H9 (cell line): Measurements from ENCODE around the gene ARMC10. TPM values are rescaled to one million over a fixed set of nuclear protein-coding genes. Genes with fewer than 3 reads are reported as not detected.

ENCODE experiments used
- DNase-seq: peaks from one replicate; pipeline ENCODE4 v3.0.0-alpha.2; 2017
- H2AFZ ChIP-seq: one replicate; pipeline ENCODE4 v1.6.1; 2013; ENCODE audit warnings: mild to moderate bottlenecking, low read length, control low read depth, moderate library complexity
- H2AK5ac ChIP-seq: 2 replicates; pipeline ENCODE4 v1.6.1; 2013; ENCODE audit warnings: low read length, control low read depth, mixed read lengths; ENCODE audit not compliant: insufficient read length
- H2BK120ac ChIP-seq: one replicate; pipeline ENCODE4 v1.6.1; 2013; ENCODE audit warnings: low read depth, mild to moderate bottlenecking, low read length, control low read depth, inconsistent platforms; ENCODE audit not compliant: poor library complexity, severe bottlenecking
- H2BK12ac ChIP-seq: 2 replicates; pipeline ENCODE4 v1.6.1; 2013; ENCODE audit warnings: low read length, control low read depth, mixed read lengths, low read depth; ENCODE audit not compliant: insufficient read length
- H2BK15ac ChIP-seq: 2 replicates; pipeline ENCODE4 v1.6.1; 2013; ENCODE audit warnings: low read depth, low read length, control low read depth
- H2BK20ac ChIP-seq: one replicate; pipeline ENCODE4 v1.6.1; 2013; ENCODE audit warnings: low read depth, mild to moderate bottlenecking, low read length, control low read depth, inconsistent platforms; ENCODE audit not compliant: poor library complexity, severe bottlenecking
- H2BK5ac ChIP-seq: 2 replicates; pipeline ENCODE4 v1.6.1; 2013; ENCODE audit warnings: low read length, control low read depth, mixed read lengths; ENCODE audit not compliant: insufficient read length
- H3K14ac ChIP-seq: 2 replicates; pipeline ENCODE4 v1.6.1; 2013; ENCODE audit warnings: low read length, control low read depth; ENCODE audit not compliant: insufficient read depth
- H3K18ac ChIP-seq: 2 replicates; pipeline ENCODE4 v1.6.1; 2013; ENCODE audit warnings: low read depth, mild to moderate bottlenecking, mixed read lengths, low read length, control low read depth; ENCODE audit not compliant: insufficient read length
- H3K23ac ChIP-seq: 2 replicates; pipeline ENCODE4 v1.6.1; 2013; ENCODE audit warnings: low read length, control low read depth, mixed read lengths, low read depth; ENCODE audit not compliant: insufficient read length
- H3K23me2 ChIP-seq: 2 replicates; pipeline ENCODE4 v1.6.1; 2013; ENCODE audit warnings: low read depth, mild to moderate bottlenecking, mixed read lengths, low read length, control low read depth; ENCODE audit not compliant: insufficient read length, poor library complexity, severe bottlenecking
- H3K27ac ChIP-seq: 2 replicates; pipeline ENCODE4 v1.5.1; 2013; ENCODE audit warnings: low read length, control low read depth, mixed read lengths, low read depth; ENCODE audit not compliant: insufficient read length
- H3K27me3 ChIP-seq: 2 replicates; pipeline ENCODE4 v1.6.1; 2013; ENCODE audit warnings: low read length, control low read depth, inconsistent platforms; ENCODE audit not compliant: insufficient read depth
- H3K4ac ChIP-seq: 2 replicates; pipeline ENCODE4 v1.6.1; 2013; ENCODE audit warnings: low read depth, mild to moderate bottlenecking, control low read depth, inconsistent platforms, low read length, moderate library complexity
- H3K4me1 ChIP-seq: 2 replicates; pipeline ENCODE4 v1.6.1; 2013; ENCODE audit warnings: low read length, control low read depth, inconsistent platforms; ENCODE audit not compliant: insufficient read depth
- H3K4me2 ChIP-seq: 2 replicates; pipeline ENCODE4 v1.6.1; 2013; ENCODE audit warnings: low read length, control low read depth, mixed read lengths; ENCODE audit not compliant: insufficient read length, insufficient read depth
- H3K56ac ChIP-seq: 2 replicates; pipeline ENCODE4 v1.6.1; 2013; ENCODE audit warnings: low read depth, mild to moderate bottlenecking, mixed read lengths, low read length, control low read depth; ENCODE audit not compliant: insufficient read length
- H3K79me1 ChIP-seq: 2 replicates; pipeline ENCODE4 v1.6.1; 2013; ENCODE audit warnings: low read depth, mild to moderate bottlenecking, moderate library complexity, low read length, control low read depth, inconsistent platforms; ENCODE audit not compliant: insufficient read depth, poor library complexity, severe bottlenecking
- H3K79me2 ChIP-seq: 2 replicates; pipeline ENCODE4 v1.6.1; 2013; ENCODE audit warnings: low read length, control low read depth, inconsistent platforms; ENCODE audit not compliant: insufficient read depth
- H3K9ac ChIP-seq: 2 replicates; pipeline ENCODE4 v1.6.1; 2013; ENCODE audit warnings: low read length, control low read depth, mixed read lengths; ENCODE audit not compliant: insufficient read length; ENCODE audit errors: extremely low read depth
- H3K9me3 ChIP-seq: one replicate; pipeline ENCODE4 v1.6.1; 2013; ENCODE audit warnings: low read depth, low read length, inconsistent platforms; ENCODE audit not compliant: control insufficient read depth
- H3T11ph ChIP-seq: one replicate; pipeline ENCODE4 v1.6.1; 2013; ENCODE audit warnings: mild to moderate bottlenecking, low read length, control low read depth, inconsistent platforms
- H4K20me1 ChIP-seq: one replicate; pipeline ENCODE4 v1.6.1; 2013; ENCODE audit not compliant: control insufficient read depth, insufficient read length, insufficient read depth
- H4K5ac ChIP-seq: 2 replicates; pipeline ENCODE4 v1.6.1; 2013; ENCODE audit warnings: low read depth, mild to moderate bottlenecking, mixed read lengths, low read length, control low read depth; ENCODE audit not compliant: insufficient read length
- H4K8ac ChIP-seq: replicated peaks from 2 replicates; pipeline ENCODE4 v1.6.1; 2013; ENCODE audit warnings: low read length, control low read depth, mixed read lengths, low read depth; ENCODE audit not compliant: insufficient read length
- H4K91ac ChIP-seq: 2 replicates; pipeline ENCODE4 v1.6.1; 2013; ENCODE audit warnings: low read depth, mild to moderate bottlenecking, moderate library complexity, mixed read lengths, low read length, control low read depth; ENCODE audit not compliant: insufficient read length
- H3K27ac Mint-ChIP-seq, 3 experiments: 2 replicates in 2 of 3; 3 replicates in 1 of 3; pipeline ENCODE4 v1.8.0; 2020 to 2021; ENCODE audit warnings: mixed read lengths in 3 of 3, mild to moderate bottlenecking in 1 of 3, moderate library complexity in 1 of 3
- H3K27me3 Mint-ChIP-seq: 2 replicates; pipeline ENCODE4 v1.8.0; 2021; ENCODE audit warnings: low read depth, mild to moderate bottlenecking, moderate library complexity, mixed read lengths
- H3K36me3 Mint-ChIP-seq, 3 experiments: 2 replicates in 2 of 3; 3 replicates in 1 of 3; pipeline ENCODE4 v1.8.0; 2020 to 2021; ENCODE audit warnings: low read depth in 3 of 3, mixed read lengths in 3 of 3; ENCODE audit not compliant: insufficient read depth in 1 of 3
- H3K4me1 Mint-ChIP-seq, 2 experiments: 2 replicates each; pipeline ENCODE4 v1.8.0; 2020; ENCODE audit warnings: mixed read lengths in 2 of 2
- H3K4me3 Mint-ChIP-seq, 2 experiments: 2 replicates in 1 of 2; 3 replicates in 1 of 2; pipeline ENCODE4 v1.8.0; 2020 to 2021; ENCODE audit warnings: mild to moderate bottlenecking in 2 of 2, mixed read lengths in 2 of 2, moderate library complexity in 1 of 2
- H3K9me3 Mint-ChIP-seq, 2 experiments: 2 replicates in 1 of 2; 3 replicates in 1 of 2; pipeline ENCODE4 v1.8.0; 2020; ENCODE audit warnings: mild to moderate bottlenecking in 2 of 2, mixed read lengths in 2 of 2, moderate library complexity in 1 of 2
- WGBS: extraction: QIAGEN DNeasy Blood & Tissue Kit; methylation state at CpG from one replicate; pipeline ENCODE4 v1.1.7; 2013; ENCODE audit warnings: missing lambda C conversion rate, low lambda C conversion rate, mixed read lengths; ENCODE audit not compliant: insufficient read length; ENCODE audit errors: extremely low coverage; 5-methylcytosine and 5-hydroxymethylcytosine counted together
- total RNA-seq: library from RNA; stranded (reverse); gene quantifications from 2 replicates; pipeline ENCODE4 v1.2.1, GENCODE V29; 2021
- TF ChIP-seq, protein P1 (sequence below): fragments of 200-600 bp; sonication (generic); conservative IDR thresholded peaks from 3 replicates; pipeline ENCODE4 v1.8.0; 2021; ENCODE audit warnings: antibody characterized with exemption, mild to moderate bottlenecking

Gene ARMC10
- total RNA-seq, 1 experiment from 2014 or later = 46.8 TPM

DNA sequence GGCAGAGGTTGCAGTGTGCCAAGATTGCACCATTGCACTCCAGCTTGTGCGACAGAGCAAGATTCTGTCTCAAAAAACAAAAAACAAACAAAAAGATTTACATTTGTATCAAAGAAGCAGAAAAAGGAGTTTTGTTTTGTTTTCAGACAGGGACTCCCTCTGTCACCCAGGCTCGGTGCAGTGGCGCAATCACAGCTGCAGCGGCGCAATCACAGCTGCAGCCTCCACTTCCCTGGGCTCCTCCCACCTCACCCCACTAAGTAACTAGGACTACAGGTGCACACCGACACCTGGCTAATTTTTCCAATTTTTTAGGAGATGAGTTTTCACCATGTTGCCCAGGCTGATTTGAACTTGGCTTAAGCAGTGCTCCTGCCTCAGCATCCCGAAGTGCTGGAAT, 1.8 kb downstream of the ARMC10 start:
- Histone ChIP-seq H3K14ac (no peak overlapping the region), H2BK15ac (no peak overlapping the region), H2AK5ac (no peak overlapping the region), H3K4ac (no peak overlapping the region), H3K4me2 (no peak overlapping the region), H2BK20ac (no peak overlapping the region), H3K23ac (no peak overlapping the region), H3K79me2 (peaks cover 3% of the 10 kb centered on the region; the same call in 1 of the 2 replicates), H3K23me2 (peaks cover 13% of the 10 kb centered on the region), H2BK5ac (no peak overlapping the region), H3T11ph (no peak overlapping the region), H4K20me1 (no peaks in the 10 kb centered on the region), H3K4me1 (no peaks in the 10 kb centered on the region), H3K27me3 (no peaks in the 10 kb centered on the region), H3K18ac (no peak overlapping the region), H3K9me3 (no peaks in the 10 kb centered on the region), H2BK12ac (no peak overlapping the region), H3K56ac (no peak overlapping the region), H3K9ac (no peak overlapping the region), H3K79me1 (no peaks in the 10 kb centered on the region), H4K91ac (no peak overlapping the region), H4K8ac (no peak overlapping the region), H4K5ac (no peak overlapping the region), H3K27ac (no peak overlapping the region), H2AFZ (no peak overlapping the region), H2BK120ac (no peak overlapping the region)
- no peak overlapping the region for H3K27ac Mint-ChIP-seq
- WGBS = no CpG with 5 or more reads among the region's 7 CpGs
- no peaks in the 10 kb centered on the region for H3K9me3 Mint-ChIP-seq
- H3K4me3 Mint-ChIP-seq = no peak overlapping the region
- peaks cover 10 to 22% (median 13%) of the 10 kb centered on the region in 3 experiments; a peak in 6 of 7 replicates for H3K36me3 Mint-ChIP-seq
- H3K4me1 Mint-ChIP-seq = peaks cover 19 to 29% of the 10 kb centered on the region in 2 experiments
- TF ChIP-seq, protein P1, sequence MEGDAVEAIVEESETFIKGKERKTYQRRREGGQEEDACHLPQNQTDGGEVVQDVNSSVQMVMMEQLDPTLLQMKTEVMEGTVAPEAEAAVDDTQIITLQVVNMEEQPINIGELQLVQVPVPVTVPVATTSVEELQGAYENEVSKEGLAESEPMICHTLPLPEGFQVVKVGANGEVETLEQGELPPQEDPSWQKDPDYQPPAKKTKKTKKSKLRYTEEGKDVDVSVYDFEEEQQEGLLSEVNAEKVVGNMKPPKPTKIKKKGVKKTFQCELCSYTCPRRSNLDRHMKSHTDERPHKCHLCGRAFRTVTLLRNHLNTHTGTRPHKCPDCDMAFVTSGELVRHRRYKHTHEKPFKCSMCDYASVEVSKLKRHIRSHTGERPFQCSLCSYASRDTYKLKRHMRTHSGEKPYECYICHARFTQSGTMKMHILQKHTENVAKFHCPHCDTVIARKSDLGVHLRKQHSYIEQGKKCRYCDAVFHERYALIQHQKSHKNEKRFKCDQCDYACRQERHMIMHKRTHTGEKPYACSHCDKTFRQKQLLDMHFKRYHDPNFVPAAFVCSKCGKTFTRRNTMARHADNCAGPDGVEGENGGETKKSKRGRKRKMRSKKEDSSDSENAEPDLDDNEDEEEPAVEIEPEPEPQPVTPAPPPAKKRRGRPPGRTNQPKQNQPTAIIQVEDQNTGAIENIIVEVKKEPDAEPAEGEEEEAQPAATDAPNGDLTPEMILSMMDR = no peak
- no peak for DNase-seq
- H3K27me3 Mint-ChIP-seq = no peaks in the 10 kb centered on the region
